Loucy (cell line): Measurements from ENCODE around the gene RPS6KB2.

Experiments
- CTCF ChIP-seq: fragments of 200-600 bp; sonication (generic); conservative IDR thresholded peaks from 2 replicates; pipeline ENCODE4 v1.5.1; 2014; ENCODE audit warnings: mild to moderate bottlenecking, antibody characterized with exemption, low read length
- EZH2phosphoT487 ChIP-seq: fragments of 200-600 bp; IDR thresholded peaks from 2 replicates; pipeline ENCODE4 v1.6.1; 2018; ENCODE audit warnings: antibody characterized with exemption, mild to moderate bottlenecking, moderate library complexity, borderline replicate concordance

DNA sequence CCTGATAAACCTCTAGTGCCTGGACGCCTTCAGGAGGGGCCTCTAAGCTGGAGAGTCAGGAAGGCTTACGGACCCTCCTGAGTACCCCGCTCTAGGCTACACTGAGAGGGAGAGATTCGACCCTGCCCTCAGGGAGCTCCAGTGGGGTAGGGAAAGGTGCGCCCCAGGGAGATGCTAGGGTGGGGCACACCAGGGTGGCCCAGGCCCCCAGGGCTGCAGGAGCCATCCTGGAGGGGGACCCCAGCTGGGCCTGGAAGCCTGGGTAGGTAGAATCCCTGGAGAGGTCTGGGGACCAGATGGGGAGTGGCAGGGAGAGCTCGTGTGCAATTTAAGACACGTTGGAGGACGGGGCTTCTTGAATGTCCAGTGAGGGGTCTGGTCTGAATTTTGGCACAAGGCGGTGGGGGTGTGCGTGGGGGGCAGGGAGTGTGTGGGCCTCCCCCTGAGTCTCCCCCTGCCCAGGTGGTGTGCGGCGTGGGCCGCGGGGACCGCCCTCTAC is 8.1 kb upstream of the RPS6KB2 start:
- TF ChIP-seq CTCF (no peak), EZH2phosphoT487 (no peak)
